Stimulated activated CD4-positive, alpha-beta T cell treated with anti-CD3 and anti-CD28 coated beads, Interleukin-1b, Interleukin-23, amount 100 ng/mL, for 4 hours (primary cell): ENCODE data around the gene ADAM30.
A peak's percentile ranks its signal among the peaks of the same experiment; 100 is the strongest.
"Not testable (repeated sequence)": the region's sequence is repeated elsewhere in the genome, so short reads cannot be mapped to it uniquely, and the experiment has no call there.

ENCODE experiments used
- DNase-seq, 2 donors: peaks; one replicate each; pipeline ENCODE4 v3.0.0-alpha.2; 2020; ENCODE audit warnings: low read depth in 2 of 2

Gene ADAM30

GRCh38 chr1:119874186-119874585 lies 22.1 kb downstream of the ADAM30 start:
- no peak for DNase-seq

DNA sequence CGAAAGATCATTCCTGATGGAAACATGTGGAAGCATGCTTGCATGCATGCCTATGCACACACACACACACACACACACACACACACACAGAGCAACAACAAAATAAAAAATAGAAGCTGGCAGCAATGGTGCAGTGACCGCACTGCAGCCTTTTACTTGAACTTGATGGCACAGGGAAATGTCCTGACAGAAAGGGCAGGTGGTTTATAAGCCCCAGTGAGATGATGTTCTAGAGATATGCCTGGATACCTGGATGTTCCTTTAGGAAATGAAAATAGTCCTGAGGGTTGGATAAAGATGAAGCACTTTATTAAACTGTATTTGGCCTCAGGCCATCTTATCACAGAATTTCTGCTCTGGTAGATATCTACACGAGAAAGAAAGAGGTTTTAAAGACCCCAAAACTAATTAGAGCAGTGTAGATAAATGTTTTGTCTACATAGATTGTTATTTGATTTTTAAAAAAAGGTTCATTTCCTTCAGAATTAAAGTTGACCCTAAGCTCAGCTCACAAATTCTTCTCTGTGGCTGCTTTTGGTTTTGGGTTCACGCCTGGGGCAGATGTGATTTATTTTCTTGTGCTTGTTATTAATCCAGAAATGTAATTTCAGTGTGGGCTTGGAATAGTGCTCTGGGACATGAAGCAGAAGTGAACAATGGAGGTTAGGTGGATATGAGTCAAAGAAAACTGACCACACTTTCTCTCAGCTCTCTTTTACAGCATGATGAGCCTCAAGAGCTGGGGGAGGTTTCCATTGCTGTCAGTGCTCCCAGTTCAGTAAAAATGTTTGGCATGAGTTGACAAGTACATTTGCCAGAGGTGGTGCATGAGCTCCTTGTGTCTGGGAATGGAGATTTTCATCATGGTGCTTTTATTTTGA lies 22.9 kb downstream of the ADAM30 start:
- DNase-seq, result no peak

- DNase-seq, result no peak
Measured at GRCh38 chr1:119871881-119872280, 24.4 kb downstream of the ADAM30 start.

DNA sequence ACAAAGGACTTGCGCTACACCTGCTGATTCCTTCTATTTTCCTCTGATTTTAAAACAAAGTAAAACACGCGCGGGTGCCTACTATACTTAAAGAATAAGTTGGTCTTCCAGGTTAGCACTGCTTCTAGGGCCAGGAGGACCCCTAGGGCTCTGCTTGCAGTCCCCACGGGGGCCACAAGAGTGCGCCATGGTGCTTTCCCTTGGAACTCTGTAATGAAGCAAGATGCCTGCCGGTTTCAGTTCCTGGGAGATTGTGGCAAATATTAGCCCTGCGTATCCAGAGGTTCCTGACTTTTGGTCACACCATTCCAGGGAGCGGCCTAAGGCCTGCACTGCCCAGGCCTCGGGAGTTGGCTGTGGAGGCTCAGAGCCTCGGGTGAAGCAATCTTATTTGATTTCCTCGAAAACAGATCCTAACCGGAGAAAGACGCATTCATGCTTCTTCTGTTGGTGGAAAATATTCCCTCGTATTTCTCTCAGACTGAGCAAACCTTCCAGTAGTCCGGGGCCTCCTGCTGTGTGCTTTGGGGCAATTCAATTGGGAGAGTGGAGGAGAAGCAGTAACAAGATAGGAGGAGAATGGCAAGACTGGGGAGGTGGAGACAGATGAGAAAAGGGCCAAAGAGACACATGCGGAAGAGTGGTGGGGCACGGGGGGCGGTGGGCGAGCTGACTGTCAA lies 25.3 kb downstream of the ADAM30 start:
- peak; percentile 44 to 57 for DNase-seq

GRCh38 chr1:119869995-119870394 lies 26.3 kb downstream of the ADAM30 start:
- DNase-seq, result no peak

DNA sequence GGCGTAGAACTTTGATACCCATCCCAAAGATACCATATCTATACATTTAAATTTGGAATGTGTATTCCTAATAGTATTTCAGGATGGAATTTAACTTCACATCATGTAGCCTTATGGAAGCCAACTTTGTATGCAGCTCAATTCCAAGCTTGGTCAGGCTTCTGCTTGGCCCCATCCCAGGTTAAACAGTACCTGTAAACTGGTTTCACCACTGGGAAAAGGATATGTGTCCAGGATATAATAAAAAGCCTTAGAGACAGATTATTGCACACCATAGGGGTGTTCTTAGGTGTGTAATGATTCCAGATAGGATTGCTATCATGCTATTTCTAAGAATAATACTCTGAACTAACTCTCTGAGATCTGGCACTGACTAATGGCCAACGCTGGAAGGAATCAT lies 28.1 kb downstream of the ADAM30 start:
- no peak for DNase-seq

DNA sequence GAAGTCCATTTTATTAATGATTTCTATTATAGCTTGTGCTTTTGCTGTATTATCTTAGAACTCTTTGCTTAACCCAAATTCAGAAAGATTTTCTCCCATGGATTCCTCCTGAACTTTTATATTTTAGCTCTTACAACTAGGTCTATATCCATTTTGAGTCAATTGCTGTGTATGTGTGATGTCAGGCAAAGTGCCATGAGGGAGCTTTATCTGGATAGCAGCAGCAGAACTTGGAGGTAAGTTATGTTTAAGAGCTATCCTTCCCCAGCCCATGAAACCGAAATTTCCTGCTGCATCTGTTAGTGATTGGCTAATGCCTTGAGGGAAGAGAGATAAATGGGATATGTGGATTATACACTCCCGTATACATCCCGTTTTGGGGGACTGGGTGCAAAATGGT lies 29.9 kb downstream of the ADAM30 start:
- no peak for DNase-seq

GRCh38 chr1:119865627-119866026 lies 30.7 kb downstream of the ADAM30 start:
- no peak for DNase-seq

DNA sequence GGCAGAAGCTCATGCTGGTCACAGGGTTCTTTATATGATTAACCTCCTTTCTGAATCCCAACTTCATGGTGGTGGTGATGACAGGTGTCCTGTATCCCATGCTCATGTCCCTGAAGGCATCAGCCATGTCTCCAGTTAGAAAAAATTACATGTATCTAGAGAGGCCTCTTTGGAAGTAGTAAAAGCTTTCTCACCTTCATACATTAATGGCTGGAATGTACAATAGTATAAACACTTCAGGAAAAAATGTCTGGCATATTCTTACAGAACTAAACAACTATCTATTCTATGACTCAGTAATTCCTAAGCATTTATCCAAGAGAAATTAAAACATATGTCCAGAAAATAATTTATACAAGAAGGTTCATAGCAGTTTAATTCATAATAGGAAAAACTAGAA lies 34.0 kb downstream of the ADAM30 start:
- DNase-seq, result no peak

DNA sequence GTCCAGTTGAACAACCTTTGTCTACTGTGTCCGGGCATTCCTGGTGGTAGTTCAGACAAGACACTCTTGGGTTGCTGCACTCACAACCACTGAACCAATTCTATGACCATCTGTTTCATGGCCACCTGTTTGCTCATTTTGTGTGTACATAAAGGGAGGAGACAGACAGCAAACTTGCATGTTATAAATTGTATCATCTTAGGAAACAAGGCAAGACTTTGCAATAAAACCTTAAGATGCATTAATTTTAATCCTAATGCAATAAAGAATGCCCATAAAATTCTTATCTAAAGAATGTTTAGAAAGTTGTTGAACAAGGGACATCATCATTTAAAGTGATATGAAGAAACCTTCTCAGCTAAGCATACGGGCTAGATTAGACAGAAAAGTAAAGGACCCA lies 34.8 kb downstream of the ADAM30 start:
- no peak for DNase-seq

DNA sequence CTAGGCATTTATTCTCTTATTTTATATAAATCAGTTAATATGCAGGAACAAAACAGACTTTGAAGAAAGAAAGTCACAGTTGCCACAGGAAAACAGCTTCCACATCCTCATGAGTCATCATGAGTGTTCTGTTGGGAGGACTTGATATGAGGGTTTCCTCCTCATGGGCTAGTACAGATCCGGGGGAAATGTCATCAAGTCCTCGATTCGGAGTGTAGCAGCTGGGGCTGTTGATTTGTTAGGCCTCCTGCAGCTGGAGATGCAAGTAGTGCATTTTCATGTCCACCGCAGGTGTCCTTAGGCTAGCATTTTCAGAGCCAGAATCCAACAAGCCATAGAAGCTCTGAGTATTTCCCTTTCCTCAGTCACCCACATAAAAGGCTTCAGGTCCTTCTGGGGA lies 36.7 kb downstream of the ADAM30 start:
- DNase-seq, result no peak

DNA sequence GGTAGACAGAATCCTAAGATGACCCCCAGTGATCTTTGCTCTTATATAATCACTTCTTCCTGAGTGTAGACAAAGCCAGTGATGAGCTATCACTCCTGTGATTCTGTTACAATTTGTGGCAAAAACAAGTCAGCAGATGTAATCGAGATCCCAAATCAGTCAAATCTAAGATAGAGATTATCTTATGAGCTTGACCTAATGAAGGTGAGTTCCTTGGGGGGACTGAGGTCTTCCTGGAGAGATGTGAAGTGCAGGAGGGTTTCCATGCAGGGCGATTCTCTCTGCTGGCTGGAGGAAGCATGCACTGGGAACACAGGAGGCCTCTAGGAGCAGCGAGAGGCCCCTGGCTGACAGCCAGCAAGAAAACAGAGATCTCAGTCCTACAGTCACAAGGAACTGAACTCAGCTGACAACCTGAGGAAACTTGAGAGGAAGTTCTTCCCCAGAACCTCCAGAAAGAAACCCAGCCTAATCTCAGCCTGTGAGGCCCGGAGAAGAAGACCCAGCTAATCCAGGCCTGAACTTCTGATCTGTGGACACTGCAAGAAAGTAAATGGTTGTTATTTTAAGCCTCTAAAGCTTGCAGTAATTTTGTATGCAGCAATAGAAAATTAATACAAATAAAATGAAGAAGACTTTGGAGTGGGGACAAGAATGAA lies 37.6 kb downstream of the ADAM30 start:
- DNase-seq, result not testable (repeated sequence)

GRCh38 chr1:119858126-119858525 lies 38.2 kb downstream of the ADAM30 start:
- no peak for DNase-seq

- DNase-seq, result no peak
Measured at GRCh38 chr1:119853155-119853554, 43.2 kb downstream of the ADAM30 start.

DNA sequence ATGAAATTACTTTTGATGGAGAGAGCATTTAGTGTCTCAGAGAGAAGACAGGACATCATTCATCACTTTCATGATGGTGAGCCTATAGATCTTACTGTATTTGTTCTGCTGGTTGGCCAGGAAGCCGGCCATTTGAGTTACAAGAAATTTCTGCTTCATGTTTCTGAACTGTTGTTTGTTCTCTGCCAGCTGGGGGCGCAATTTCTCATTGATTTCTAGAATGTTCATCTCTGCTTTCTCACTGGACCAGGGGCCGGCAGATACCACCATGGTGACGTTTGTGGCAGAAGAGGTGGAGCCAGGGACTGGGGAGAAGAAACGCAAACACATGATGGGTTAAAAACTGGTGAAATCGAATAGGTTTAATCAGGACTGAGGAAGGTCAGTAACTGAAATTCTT lies 52.1 kb downstream of the ADAM30 start:
- not testable (repeated sequence) for DNase-seq
